Occipital lobe (tissue), 2 donors: ENCODE measurements around the gene PTPRF. TPM values are rescaled to one million over a fixed set of nuclear protein-coding genes. Genes with fewer than 3 reads are reported as not detected.

Source experiments
- DNase-seq: peaks from one replicate; lab custom pipeline; 2025; lab: John Stamatoyannopoulos, UW
- total RNA-seq: library from RNA; depleted of rRNA; stranded (reverse); fragments of >200 nt; gene quantifications from one replicate; pipeline ENCODE4 v1.2.3, GENCODE V29; 2014

PTPRF gene
- total RNA-seq, 1 donor from 2014 or later, result 37.6 TPM

DNA sequence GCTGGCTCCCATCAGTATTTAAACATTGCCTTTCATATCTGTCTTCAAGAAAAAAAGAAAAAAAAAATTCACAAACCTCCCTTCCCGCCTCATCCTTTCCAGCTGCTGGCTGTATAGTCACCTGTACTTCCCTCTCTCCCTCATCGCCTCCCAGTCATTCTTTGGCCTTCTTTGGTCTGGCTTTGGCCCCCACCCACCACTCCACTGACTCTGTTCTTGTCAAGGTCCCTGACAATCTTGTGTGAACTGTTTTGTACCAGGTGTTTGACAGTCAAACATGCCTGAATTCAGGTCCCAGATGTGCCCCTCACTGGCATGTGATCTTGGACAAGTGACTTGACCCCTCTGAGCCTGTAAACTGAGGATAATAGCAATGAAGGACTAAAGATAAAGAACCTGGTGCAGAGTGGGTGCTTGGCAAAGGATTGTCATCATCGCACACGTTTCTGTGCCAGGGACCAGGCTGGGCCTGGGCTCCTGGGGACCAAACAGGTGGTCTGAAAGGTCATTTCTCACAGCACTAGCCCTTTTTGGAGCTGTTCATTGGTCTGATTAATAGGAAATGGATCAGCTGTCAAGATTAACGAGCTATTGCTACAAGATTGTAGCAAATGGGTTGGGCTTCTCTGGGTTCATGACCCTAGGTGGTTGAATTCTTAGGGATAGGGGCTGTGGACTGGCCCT lies 21.5 kb downstream of the PTPRF start:
- no peak for DNase-seq

- DNase-seq, result peak; percentile 77
These were observed 22.1 kb downstream of the PTPRF start for GRCh38 chr1:43552813-43553212.

GRCh38 chr1:43554444-43554992 lies 23.8 kb downstream of the PTPRF start:
- no peak for DNase-seq

DNA sequence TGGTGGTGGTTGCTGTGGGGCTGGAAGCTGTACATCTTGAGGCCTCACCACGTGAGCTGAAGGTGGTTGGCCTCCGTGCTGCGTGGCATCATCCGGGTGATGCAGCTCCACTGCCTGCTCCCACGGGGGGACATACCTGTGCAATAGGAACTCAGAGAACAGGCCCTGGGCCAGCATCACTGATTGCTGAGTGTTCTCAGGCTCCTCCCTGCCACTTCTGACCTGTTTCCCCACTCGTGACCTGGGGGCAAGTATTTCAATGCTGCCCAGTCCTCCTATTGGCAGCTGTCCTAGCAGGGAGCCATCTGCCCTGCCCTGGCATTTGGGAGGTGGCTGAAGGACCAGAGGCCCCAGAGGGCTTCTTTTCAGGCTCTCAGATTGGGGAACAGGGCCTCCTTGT lies 26.1 kb downstream of the PTPRF start:
- no peak for DNase-seq

DNA sequence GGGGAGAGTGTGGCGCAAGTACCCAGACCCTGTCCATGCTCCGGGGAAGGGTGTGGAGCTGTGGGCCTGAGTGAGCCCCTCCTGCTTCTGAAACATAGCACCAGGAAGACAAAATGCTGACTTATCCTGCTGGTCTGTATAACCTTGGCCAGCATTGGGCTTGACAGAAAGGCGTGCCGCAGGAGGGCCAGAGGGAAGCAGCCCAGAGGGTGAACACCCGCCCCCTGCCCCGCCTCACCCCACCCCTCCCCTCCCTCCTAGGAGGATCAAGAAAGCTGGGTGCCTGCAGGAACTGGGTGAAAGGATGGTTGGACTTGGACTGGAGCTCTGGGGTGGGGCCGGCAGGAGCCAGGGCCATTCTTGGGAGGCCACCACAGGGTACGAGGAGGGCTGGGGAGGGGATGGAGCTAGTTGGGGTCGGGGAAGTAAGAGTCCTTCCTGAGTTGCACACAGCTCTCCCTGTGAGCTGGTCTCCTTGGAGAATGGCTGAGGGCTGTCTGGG lies 27.1 kb downstream of the PTPRF start:
- DNase-seq, result no peak

- DNase-seq, result peak; percentile 22
These were observed 27.7 kb downstream of the PTPRF start for GRCh38 chr1:43558346-43558841.

- no peak for DNase-seq
These were observed 29.0 kb downstream of the PTPRF start for GRCh38 chr1:43559714-43560113.

DNA sequence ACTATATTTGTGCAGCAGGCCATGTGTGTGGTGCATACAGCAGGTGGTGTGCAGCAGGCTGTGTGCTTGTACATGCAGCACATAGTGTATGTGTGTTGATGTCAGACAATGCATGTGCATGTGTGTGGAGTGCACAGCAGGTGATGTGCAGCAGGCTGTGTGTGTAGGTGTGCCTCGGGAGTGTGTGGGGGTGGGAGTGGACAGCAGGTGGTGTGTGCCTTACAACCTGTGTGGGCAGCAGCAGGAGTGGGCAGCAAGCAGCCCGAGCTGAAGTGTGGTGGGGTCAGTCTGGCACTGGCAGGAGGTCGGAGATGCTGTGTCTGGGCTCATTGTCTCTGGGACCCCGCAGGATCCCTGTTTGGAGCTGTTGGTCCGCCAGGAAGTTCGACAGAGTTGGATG lies 29.6 kb downstream of the PTPRF start:
- DNase-seq, result no peak

- DNase-seq, result peak; percentile 36
These were observed 33.3 kb downstream of the PTPRF start for GRCh38 chr1:43563876-43564539.

DNA sequence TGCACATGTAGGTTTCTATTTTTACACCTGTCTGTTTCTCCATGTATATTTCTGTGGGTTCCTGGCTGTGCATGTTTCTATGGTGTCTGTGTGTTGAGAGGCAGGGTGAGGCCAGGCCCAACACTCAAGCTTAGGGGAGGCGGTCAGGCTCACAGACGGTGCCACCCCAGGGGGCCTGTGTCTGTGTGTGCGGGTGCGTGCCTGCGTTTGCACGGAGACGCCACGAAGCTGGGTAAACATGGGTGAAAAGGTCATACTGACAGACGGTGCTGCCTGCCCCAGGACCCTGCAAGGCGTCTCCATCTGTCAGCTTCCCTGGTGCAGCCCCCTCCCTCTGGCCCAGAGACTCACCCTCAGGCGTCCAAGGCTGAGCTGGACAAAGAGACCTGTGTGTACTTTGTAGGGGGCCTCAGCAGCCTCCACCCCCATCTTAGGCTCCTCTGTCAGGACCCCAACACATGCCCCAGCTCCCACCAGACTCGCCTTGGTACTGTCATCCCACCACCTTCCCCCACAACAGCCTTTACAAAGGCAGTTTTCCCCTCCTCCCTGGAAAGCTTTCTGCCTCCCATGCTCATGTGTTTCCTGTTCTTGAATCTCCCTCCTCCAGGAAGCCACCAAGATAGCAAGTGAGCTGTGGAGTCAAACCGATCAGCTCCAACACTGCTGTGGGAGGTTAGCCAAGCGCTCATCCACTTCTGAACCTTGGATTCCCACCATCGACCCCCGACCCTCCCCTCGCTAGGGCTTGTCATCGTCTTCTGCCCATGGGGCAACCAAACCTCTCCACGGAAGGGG lies 34.1 kb downstream of the PTPRF start:
- no peak for DNase-seq

DNA sequence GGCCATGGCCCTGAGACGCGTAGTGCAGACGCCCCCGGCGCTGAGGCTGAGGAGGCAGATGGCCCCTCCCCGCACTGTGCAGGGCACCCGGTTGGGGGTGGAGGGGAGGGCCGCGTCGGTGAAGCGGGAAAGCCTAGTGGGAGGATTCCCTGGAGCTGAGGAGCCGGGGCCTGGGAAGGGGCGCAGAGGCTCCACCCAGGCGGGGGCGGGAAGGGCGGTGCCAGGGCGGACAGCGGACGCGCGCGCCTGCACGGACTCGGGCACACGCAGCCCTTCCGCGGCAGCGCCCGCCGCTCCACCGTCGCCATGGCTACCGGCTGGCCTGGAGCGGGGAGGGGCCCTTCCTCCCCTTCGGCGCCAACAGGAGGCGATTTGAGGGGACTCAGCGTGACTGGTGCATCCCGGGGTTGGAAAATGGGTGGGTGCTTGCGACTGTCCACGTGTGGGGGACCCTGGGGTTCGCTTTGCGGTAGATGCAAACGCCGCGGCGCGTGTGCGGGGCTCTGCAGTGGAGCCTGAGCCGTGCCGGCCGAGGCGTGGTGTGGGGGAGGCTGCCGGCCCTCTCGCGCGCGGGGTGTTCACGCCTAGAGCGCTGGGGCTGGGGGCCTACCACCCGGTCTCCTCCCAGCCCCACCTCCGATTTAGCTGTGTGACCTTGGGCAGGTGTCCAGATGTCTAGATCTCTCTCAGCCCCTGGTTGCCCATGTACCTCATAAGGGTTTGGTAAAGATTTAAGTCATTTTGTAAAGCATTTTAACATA lies 35.1 kb downstream of the PTPRF start:
- peak; percentile 66 for DNase-seq

DNA sequence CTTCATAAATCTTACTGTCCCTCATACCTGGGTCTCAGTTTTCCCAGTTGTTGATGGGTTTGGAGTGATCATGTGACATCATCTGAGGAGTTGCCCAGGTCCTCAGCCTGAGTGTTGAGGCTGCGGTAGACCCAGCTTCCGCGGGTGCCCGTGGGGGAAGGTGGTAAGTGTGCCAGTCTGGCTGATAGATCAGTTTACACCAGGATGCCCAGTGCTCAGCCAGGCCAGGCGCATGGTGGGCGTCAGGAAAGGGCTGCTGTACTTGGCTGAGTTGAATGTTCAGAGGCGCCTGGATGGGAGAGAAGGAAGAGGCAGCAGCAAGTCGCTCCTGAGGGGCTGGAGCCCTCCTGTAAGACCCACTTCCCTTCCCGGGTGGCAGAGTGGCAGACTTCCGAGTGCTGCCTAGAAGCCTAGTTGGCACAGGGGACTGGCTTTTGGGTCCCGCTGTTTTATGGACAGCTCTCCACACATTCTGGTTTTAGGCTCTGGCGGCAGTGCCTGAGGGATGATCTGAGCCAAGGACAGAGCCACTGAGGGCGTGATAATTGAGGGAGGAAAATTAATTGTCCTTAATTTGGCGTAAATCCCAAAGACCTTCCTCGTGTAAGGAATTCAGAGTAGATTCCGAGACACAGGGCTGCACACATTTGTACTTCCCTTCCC lies 35.8 kb downstream of the PTPRF start:
- DNase-seq, result no peak

DNA sequence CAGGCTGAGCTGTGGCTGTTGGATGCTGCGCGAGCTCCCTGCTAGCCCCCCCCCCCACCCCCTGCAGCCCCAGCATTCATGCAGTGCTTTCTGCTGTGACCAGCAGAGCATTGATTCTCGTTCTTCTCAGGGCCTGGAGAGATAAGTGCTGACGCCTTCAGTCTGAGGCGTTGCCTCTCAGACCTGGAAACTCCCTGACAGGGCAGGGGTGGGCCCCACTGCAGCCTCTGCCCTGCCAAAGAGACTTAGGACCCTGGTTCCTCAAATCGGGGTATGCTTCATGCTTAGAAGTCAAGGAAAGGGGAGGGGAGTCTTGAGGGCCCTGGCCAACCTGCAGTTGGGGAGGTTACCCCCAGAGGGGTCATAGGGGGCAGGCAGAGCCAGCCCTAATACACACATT lies 38.5 kb downstream of the PTPRF start:
- no peak for DNase-seq

- DNase-seq, result no peak
These were observed 39.6 kb downstream of the PTPRF start for GRCh38 chr1:43570277-43570676.

- no peak for DNase-seq
These were observed 40.0 kb downstream of the PTPRF start for GRCh38 chr1:43570715-43571114.

DNA sequence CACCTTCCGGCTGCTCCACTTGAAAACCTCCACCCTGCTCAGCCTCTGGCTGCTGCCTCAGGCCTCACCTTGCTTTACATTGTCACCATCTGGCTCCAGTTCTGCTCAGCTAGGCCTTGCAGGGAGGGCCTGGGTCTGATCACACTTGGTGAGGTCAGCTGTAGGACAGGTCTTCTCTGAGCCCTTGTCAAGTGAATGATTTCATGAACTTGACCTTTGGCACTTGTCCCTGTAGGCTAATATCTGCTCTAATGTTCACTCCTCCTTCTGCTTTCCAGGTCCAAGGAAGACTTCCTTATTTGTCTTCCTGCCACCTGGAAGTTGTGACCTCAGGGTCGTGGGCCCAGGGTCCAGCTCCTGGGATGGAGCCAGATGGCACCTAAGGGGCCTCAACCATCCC lies 41.4 kb downstream of the PTPRF start:
- DNase-seq, result no peak

DNA sequence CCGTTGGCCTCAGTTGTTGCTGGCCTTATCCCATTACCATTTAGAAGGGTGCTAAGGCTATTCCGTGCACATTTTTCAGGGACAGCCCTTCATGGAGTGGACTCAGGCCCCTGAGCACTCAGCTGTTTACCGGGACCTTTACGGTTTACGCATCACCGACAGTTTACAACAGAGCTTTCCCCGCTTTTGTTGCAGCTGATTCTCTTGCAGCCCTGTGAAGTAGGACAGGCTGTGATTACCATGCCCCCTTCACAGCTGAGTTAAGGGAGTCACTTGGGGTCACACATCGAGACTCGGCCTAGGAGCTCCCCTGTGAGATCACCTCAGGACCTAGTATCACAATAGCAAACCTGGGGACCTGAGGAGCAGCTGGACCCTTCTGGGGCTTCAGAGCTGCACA lies 41.9 kb downstream of the PTPRF start:
- DNase-seq, result no peak

DNA sequence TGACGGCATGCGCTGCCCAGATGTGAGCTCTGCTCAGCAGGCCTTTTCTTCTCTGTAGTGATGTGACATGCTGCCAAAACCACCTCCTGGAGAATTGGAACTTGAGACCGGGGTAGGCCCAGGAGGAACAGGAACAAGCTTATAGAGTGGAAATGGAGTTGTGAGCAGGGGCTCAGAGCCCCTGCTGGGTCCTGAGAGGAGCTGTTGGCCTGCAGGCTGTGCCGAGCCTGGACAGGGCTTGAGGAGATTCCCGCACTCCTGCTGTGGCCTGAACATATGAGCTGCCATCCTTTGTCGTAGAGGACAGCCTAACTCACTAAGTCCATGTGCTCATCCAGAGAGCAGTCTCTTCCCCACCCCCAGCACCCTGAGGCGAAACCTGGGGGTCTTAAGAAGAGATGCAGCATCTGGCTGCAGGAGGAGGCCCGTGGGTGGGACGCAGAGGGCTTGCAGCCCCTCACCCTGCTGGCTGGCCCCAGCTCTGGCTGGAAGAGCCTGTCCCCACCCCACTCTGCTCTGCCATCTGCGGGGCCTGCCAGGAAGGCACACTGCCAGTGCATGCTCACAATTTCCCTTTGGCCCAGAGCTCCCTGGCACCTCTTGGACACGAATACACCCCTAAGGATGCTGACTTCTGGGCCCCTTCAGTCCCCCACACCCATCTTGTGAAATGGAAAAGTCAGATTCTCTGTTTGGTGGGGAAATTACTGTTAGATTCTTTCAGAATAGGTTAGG lies 42.5 kb downstream of the PTPRF start:
- DNase-seq, result peak; percentile 19

GRCh38 chr1:43576521-43576920 lies 45.8 kb downstream of the PTPRF start:
- DNase-seq, result no peak
